WTC11 (cell line): ENCODE measurements around the gene RFTN1.

Experiments used
- ATF2 ChIP-seq: sonication (generic); formaldehyde crosslinking; IDR thresholded peaks from 2 replicates; pipeline ENCODE4 v1.8.1; 2022; ENCODE audit warnings: low read depth, missing genetic modification reagents, borderline replicate concordance
- ATF3 ChIP-seq: sonication (generic); formaldehyde crosslinking; conservative IDR thresholded peaks from 2 replicates; pipeline ENCODE4 v1.8.1; 2022; ENCODE audit warnings: mild to moderate bottlenecking, missing genetic modification reagents
- CTCF ChIP-seq: fragments of 200-600 bp; IDR thresholded peaks from 2 replicates; pipeline ENCODE4 v1.8.0; 2022; ENCODE audit warnings: antibody characterized with exemption
- ESRRA ChIP-seq: sonication (generic); formaldehyde crosslinking; IDR thresholded peaks from 2 replicates; pipeline ENCODE4 v1.8.1; 2022; ENCODE audit warnings: mild to moderate bottlenecking, missing genetic modification reagents, borderline replicate concordance
- MAX ChIP-seq: sonication (generic); formaldehyde crosslinking; IDR thresholded peaks from 2 replicates; pipeline ENCODE4 v1.8.0; 2022; ENCODE audit warnings: mild to moderate bottlenecking, missing genetic modification reagents
- RELA ChIP-seq: sonication (generic); formaldehyde crosslinking; IDR thresholded peaks from 2 replicates; pipeline ENCODE4 v1.8.1; 2022; ENCODE audit warnings: missing genetic modification reagents, mild to moderate bottlenecking, borderline replicate concordance
- SP1 ChIP-seq: sonication (generic); formaldehyde crosslinking; conservative IDR thresholded peaks from 2 replicates; pipeline ENCODE4 v1.8.1; 2022; ENCODE audit warnings: missing genetic modification reagents
- STAT6 ChIP-seq: sonication (generic); formaldehyde crosslinking; conservative IDR thresholded peaks from 2 replicates; pipeline ENCODE4 v1.8.1; 2023; ENCODE audit warnings: mild to moderate bottlenecking, low read depth, missing genetic modification reagents, moderate library complexity
- TP53 ChIP-seq: sonication (generic); formaldehyde crosslinking; IDR thresholded peaks from 2 replicates; pipeline ENCODE4 v1.8.1; 2023; ENCODE audit warnings: mild to moderate bottlenecking, missing genetic modification reagents
- USF1 ChIP-seq: sonication (generic); formaldehyde crosslinking; IDR thresholded peaks from 2 replicates; pipeline ENCODE4 v1.8.0; 2022; ENCODE audit warnings: mild to moderate bottlenecking, missing genetic modification reagents
- ZNF138 ChIP-seq: sonication (generic); formaldehyde crosslinking; conservative IDR thresholded peaks from 2 replicates; pipeline ENCODE4 v1.8.1; 2022; ENCODE audit warnings: mild to moderate bottlenecking, moderate library complexity, missing genetic modification reagents
- ZNF219 ChIP-seq: sonication (generic); formaldehyde crosslinking; IDR thresholded peaks from 2 replicates; pipeline ENCODE4 v1.8.0; 2023; ENCODE audit warnings: missing genetic modification reagents, mild to moderate bottlenecking, borderline replicate concordance
- ZNF232 ChIP-seq: sonication (generic); formaldehyde crosslinking; IDR thresholded peaks from 2 replicates; pipeline ENCODE4 v1.8.0; 2022; ENCODE audit warnings: mild to moderate bottlenecking, missing genetic modification reagents
- ZNF317 ChIP-seq: sonication (generic); formaldehyde crosslinking; IDR thresholded peaks from 2 replicates; pipeline ENCODE4 v1.8.1; 2023; ENCODE audit warnings: low read depth, mild to moderate bottlenecking, moderate library complexity, missing genetic modification reagents, borderline replicate concordance

- TF ChIP-seq SP1 (CRISPR knock-in tag) (no peak), ATF2 (CRISPR knock-in tag) (no peak), TP53 (CRISPR knock-in tag) (no peak), RELA (no peak), CTCF (no peak), ESRRA (CRISPR knock-in tag) (no peak), ZNF317 (CRISPR knock-in tag) (no peak), ZNF232 (CRISPR knock-in tag) (no peak), MAX (CRISPR knock-in tag) (no peak), ATF3 (CRISPR knock-in tag) (no peak), ZNF138 (CRISPR knock-in tag) (no peak), USF1 (CRISPR knock-in tag) (no peak), ZNF219 (no peak), STAT6 (CRISPR knock-in tag) (no peak)
Measured at GRCh38 chr3:16486951-16487480, 26.5 kb downstream of the RFTN1 start.
